GM21529 (cell line): ENCODE results near the gene RARB.

Source experiments
- ATAC-seq: cut with Tn5 transposase; IDR thresholded peaks from one replicate; pipeline ENCODE4 v1.9.1; 2021; ENCODE audit not compliant: unreplicated experiment

The RARB gene

GRCh38 chr3:25447285-25447684 is 19.2 kb downstream of the RARB start:
- ATAC-seq = no peak

- ATAC-seq = no peak
Observed at GRCh38 chr3:25447925-25448324, 19.9 kb downstream of the RARB start.

GRCh38 chr3:25448750-25449692 is 21.0 kb downstream of the RARB start:
- ATAC-seq = no peak

GRCh38 chr3:25449857-25450256 is 21.8 kb downstream of the RARB start:
- no peak for ATAC-seq

DNA sequence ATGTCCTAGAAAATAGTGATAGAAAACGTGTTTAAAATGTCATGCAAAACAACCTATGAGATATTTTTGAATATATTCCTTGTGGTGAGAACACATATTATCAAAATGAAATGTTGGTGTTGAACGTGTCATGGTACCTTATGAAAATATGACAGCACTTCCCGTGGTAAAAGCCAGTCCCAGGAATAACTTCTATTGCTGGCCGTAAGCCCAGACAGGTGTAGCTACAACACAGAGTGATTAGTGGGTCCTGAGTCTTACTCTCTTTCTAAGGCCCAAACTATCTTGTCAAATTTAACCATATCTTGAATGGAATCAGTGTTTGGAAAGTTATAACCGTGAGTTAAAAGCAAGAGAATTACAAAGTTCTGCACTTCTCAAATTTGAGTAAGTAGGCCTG is 24.1 kb downstream of the RARB start:
- no peak for ATAC-seq

DNA sequence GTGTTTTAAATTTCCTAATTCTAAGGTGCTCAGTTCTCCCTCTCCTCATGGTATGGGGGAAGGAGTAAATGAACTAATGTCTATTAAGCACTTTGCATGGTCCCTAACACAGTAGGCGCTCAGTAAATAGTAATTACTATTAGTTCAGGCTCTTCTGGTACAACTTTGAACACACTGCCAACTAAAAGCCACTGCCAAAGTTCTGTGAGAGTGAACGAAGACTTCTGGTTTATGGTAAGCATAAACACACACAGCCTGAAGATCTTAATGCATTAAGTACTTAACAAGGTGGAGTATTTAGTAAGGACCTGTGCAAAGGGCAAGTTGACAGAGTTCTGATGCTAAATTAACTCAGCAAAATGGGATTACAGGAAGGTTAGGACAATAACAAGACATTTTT is 24.7 kb downstream of the RARB start:
- ATAC-seq = no peak

GRCh38 chr3:25453619-25454004 is 25.5 kb downstream of the RARB start:
- no peak for ATAC-seq

- ATAC-seq = no peak
Observed at GRCh38 chr3:25454005-25454927, 26.2 kb downstream of the RARB start.

DNA sequence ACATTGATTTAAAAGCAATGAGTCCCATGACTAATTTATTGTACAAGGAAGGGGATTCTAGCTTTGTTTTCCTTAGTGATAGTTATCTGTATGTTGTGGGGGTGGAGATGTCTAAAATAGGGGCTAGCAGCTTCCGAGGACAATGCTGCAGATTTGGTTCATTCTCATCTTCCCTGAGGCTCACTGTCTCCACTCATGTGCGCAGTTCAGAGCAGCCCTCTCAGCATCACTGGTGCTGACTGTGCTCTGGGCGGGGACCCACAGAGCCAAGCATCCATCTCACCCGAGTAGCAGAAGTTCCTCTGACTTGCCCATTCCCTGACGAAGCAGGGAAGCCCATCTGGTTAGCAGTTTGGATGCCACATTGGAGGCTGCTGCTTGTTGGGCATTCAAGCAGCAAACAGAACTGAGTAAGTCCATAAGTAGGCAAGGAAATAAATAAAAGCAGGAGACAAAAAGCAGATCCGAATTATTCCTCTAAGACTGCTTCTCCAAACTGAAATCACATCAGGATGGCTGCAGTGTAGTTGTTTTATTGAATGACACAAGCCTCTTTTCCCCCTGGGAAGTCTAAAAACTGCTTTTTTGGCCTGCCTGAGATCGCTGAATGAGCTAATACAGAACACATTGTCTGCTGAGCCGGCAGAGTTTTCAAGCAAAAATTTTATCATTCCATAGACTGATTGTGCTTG is 27.5 kb downstream of the RARB start:
- no peak for ATAC-seq

GRCh38 chr3:25456723-25457670 is 28.9 kb downstream of the RARB start:
- no peak for ATAC-seq

DNA sequence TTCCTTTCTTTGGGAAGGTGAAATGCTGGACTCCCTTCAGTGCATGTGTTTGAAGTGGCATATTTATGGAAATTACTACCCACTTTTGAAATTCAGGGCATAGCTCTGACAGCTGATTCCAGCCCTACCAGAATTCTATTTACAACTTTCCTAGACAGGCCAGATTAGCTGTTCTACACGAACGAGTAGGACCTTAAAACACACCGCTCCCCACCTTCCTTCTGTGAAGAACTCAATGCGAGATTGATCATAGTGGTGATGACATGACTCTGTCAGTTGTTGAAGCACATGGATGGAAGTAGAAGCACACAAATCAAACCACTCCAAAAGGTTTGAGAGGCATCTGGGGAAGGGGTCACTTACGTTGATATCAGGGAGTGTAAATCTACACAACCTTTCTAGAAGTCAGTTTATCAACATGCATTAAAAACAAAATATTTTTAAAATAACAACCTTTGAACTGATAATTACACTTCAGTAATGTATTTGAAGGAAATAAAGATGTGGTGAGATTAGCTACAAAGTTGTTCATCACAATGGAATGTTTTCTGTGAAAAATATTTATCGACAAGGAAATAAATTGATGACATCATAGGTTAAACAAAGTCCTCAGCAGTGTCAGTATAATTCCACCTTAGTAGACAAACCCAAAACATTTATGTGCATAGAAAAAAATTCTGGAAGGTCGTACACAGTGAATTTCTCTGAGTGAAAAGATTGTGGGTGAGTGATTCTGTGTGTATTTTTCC is 29.8 kb downstream of the RARB start:
- ATAC-seq = no peak

DNA sequence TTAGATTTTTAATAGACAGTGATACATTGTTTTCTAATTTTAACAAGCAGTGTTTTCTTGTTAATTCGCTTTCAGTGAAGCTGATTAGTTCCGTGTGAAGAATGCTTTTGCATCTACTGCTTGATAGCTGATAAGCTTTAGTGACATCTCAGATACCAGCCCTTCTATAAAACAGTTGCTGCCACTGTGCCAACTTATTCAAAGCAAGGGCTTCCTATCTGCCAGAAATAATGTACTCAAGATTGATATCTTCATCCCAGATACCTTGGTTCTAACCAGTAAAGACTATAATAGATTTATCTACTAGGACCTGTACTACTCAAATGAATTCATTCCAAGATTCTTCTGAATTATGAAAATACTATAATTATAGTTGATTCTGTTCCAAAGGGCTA is 30.4 kb downstream of the RARB start:
- no peak for ATAC-seq

- peak; percentile 97 for ATAC-seq
Observed at GRCh38 chr3:25460751-25461150, 32.7 kb downstream of the RARB start.

DNA sequence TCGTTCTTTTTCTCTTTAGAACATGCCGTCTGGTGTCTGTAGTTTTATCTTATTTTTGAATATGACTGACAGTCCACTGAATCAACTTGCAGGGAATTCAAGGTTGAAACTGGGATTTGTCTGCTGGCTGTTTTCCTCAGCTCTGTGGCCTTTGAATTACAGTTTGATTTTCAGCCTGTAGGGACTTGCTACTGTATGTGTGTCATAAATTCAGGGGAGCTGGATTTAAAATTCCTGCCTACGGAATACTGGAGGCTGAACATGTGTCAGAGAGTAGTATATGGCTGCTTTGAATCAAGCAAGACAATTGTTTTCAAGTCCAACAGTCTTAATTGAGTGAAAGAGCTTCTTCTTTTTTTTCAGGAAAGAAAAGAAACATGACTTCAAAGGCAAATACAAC is 33.9 kb downstream of the RARB start:
- no peak for ATAC-seq

DNA sequence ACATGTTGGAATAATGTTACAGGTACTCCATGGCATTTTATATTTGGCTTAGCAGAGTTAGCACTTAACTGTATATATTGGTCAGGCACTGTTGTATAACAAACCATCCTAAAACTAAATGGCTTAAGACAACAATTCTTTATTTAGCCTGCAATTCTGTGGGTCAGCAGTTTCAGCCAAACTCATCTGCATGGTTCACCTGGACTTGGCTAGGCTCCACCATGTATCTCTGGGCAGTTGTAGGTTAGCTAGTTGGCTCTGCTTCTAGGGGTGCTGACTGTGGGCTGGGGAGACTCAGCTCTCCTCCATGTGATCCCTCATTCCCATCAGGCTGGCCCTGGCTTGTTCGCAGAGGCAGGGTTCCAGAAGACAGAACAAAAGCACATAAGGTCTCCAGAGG is 34.4 kb downstream of the RARB start:
- ATAC-seq = no peak

DNA sequence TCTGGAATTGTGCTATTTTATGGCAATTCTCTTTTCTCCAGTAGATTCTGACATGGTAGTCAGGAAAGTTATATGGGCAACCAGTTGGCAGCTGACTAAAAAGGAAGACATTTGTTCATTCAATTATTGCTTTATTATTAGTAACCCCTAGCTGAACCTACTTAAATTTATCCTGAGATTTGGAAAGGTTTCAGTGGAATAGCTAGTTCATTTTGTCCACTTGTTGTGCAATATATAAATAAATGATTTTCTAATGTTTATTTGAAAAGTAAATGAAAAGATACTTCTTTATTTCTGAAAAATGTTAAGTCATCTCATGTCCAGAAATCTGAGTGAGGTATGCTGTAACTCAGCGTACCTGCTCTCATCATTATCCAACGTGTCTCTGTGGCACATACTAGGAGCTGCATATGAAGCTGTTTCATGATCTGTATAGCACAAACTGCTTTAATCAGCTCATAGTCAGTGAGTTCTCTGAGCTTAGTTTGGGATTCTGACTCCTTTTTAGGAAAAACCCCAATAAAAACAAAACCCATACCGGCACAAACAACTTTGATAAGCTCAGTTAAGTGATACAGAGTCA is 35.9 kb downstream of the RARB start:
- ATAC-seq = no peak

DNA sequence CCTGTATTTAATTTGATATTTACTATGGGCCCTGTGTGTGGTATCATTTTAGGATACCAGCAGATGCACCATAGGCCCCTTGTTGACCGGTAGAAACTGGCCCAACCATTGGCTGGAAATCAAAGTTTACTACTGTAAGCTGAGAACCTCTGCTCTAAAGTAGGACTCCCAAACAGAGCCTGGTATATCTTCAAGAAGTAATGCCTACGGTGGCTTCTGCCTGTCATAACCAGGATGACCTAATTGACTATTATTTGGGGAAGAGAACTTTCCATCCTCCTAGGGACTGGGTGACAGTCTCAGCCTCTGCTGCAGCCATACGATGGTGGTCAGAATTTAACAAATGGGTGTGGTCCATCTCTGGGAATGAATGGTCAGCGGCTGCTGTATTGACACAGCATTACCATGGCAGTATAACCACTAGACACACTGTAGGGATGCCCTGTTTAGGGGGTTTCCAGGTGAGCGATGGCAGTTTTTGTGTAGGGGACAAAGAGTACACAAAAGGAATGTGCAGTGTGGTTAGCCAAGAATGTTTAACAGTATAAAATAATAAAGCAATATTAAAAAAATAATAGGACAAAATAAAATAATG is 37.3 kb downstream of the RARB start:
- ATAC-seq = no peak

- no peak for ATAC-seq
Observed at GRCh38 chr3:25468866-25469319, 40.8 kb downstream of the RARB start.

DNA sequence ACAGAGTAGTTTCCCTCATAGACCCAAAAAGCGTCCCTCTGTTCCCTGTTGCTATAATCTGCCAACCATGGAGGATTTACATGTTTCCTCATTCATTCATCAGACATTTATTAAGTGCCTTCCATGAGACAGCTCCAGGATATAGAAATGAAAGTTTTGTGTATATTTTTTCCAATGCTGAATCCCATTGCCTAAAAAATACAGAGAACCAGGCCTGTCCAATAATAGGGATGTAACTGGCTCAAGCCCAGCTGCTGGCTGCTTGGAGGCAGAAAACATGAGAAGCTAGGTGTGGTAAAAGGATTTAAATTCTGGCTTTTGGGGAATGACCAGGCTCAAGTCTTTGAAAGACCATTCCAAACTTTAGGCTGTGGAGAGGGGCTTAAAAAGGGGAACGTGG is 41.5 kb downstream of the RARB start:
- no peak for ATAC-seq
